Endodermal cell (in vitro differentiated cells): ENCODE results near the gene AQR. TPM values are rescaled to one million over a fixed set of nuclear protein-coding genes. Genes with fewer than 3 reads are reported as not detected.

Experiments
- DNase-seq: peaks from one replicate; pipeline ENCODE4 v3.0.0-alpha.2; 2017
- H3K27ac ChIP-seq: 2 replicates; pipeline ENCODE4 v1.5.1; 2013; ENCODE audit warnings: mild to moderate bottlenecking, low read depth, low read length, moderate library complexity
- H3K27me3 ChIP-seq: 2 replicates; pipeline ENCODE4 v1.6.1; 2013; ENCODE audit warnings: mild to moderate bottlenecking, low read length, moderate library complexity; ENCODE audit not compliant: insufficient read depth, control insufficient read depth, poor library complexity, severe bottlenecking
- H3K36me3 ChIP-seq: 2 replicates; pipeline ENCODE4 v1.7.0; 2013; ENCODE audit warnings: mild to moderate bottlenecking, low read length, moderate library complexity; ENCODE audit not compliant: control insufficient read depth, insufficient read depth
- H3K4me1 ChIP-seq: one replicate; pipeline ENCODE4 v1.7.0; 2013; ENCODE audit warnings: low read length; ENCODE audit not compliant: control insufficient read depth, insufficient read depth
- H3K4me3 ChIP-seq: 2 replicates; pipeline ENCODE4 v1.5.1; 2013; ENCODE audit warnings: mild to moderate bottlenecking, low read length, moderate library complexity
- H3K9ac ChIP-seq: 2 replicates; pipeline ENCODE4 v1.6.1; 2013; ENCODE audit warnings: mild to moderate bottlenecking, low read length, moderate library complexity; ENCODE audit not compliant: poor library complexity, severe bottlenecking; ENCODE audit errors: extremely low read depth
- H3K9me3 ChIP-seq: 2 replicates; pipeline ENCODE4 v1.6.1; 2013; ENCODE audit warnings: mild to moderate bottlenecking, low read length, moderate library complexity; ENCODE audit not compliant: control insufficient read depth
- H3K27ac Mint-ChIP-seq: 2 replicates; pipeline ENCODE4 v1.8.0; 2020; ENCODE audit warnings: mixed read lengths
- H3K27me3 Mint-ChIP-seq: 2 replicates; pipeline ENCODE4 v1.8.0; 2021; ENCODE audit warnings: mild to moderate bottlenecking, mixed read lengths; ENCODE audit not compliant: insufficient read depth
- H3K36me3 Mint-ChIP-seq: 2 replicates; pipeline ENCODE4 v1.8.0; 2020; ENCODE audit warnings: low read depth, mixed read lengths
- H3K4me1 Mint-ChIP-seq: 2 replicates; pipeline ENCODE4 v1.8.0; 2020; ENCODE audit warnings: mixed read lengths
- H3K4me3 Mint-ChIP-seq: 2 replicates; pipeline ENCODE4 v1.8.0; 2020; ENCODE audit warnings: mild to moderate bottlenecking, moderate library complexity, mixed read lengths
- H3K9me3 Mint-ChIP-seq: 2 replicates; pipeline ENCODE4 v1.8.0; 2020; ENCODE audit warnings: mild to moderate bottlenecking, mixed read lengths
- WGBS, 2 experiments: methylation state at CpG; one replicate each; pipeline versions ENCODE4 v1.1.5 to v1.1.7; 2013; ENCODE audit warnings: missing lambda C conversion rate in 2 of 2, mixed read lengths in 1 of 2; ENCODE audit not compliant: insufficient coverage in 1 of 2, insufficient read length in 1 of 2; 5-methylcytosine and 5-hydroxymethylcytosine counted together
- total RNA-seq, 2 donors: library from RNA; stranded (reverse); fragmentation: NEBNext Ultra II Directional in 1 of 2; extraction: Animal tissue kit (Norgen Biotek cat#: 25700) in 1 of 2; gene quantifications; 2 replicates in 1 of 2; 3 replicates in 1 of 2; pipeline ENCODE4 v1.2.1, GENCODE V29; 2021
- TF ChIP-seq, protein P1 (sequence below): fragments of 200-600 bp; sonication (generic); conservative IDR thresholded peaks from 2 replicates; pipeline ENCODE4 v1.5.0; 2021; ENCODE audit warnings: antibody characterized with exemption, mild to moderate bottlenecking

Gene AQR
- total RNA-seq, 2 donors from 2014 or later: 48.8 to 49.6 TPM

DNA sequence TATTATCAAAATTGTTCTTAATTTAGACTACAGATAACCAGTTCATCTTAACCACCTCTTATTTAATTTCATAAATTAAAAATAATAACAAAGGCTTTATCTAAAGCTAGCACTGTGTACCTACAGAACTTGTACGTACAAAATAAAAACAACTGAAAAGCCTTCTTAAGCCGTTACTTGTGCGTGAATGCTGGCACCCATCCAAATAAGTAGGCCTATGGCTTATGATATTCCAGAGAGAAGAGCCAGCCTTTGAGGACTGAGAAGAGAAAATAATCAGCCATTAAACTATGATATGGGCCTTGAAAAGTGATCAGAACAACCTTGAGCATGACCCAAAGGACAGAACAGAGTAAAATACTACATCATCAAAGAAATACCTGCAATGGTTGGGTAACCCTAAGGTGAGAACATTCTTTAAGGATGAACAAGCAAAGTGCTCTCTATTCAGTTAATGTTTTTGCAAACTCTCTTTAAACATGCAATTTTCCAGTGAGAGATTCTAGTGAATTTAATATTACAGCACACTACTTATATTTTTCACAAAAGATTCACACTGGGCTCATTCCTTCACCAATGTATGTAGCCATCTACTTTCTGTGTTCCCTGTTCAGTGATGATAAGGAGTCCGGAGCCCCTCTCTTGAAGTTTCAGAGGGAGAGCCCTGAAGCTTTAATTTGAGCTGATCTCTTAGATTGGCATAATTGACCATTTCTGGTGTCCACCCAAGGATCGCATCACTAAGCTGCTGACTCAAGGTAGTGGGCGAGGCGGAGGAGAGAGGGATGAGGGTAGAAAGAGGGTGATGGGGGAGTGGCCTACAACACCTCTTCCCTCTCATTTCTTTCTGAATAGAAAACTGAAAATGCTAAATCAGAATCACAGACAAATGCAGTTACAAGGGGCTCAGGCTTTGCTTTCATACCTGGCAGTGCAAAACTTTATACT is 166.5 kb downstream of the AQR start:
- Histone ChIP-seq H3K27me3 (no peaks in the 10 kb centered on the region), H3K4me3 (no peak overlapping the region), H3K4me1 (peaks cover 5% of the 10 kb centered on the region), H3K36me3 (no peaks in the 10 kb centered on the region), H3K27ac (no peak overlapping the region), H3K9me3 (peaks cover 5% of the 10 kb centered on the region), H3K9ac (no peak overlapping the region)
- H3K36me3 Mint-ChIP-seq: no peaks in the 10 kb centered on the region
- DNase-seq: no peak
- H3K4me3 Mint-ChIP-seq: no peak overlapping the region
- TF ChIP-seq, protein P1, sequence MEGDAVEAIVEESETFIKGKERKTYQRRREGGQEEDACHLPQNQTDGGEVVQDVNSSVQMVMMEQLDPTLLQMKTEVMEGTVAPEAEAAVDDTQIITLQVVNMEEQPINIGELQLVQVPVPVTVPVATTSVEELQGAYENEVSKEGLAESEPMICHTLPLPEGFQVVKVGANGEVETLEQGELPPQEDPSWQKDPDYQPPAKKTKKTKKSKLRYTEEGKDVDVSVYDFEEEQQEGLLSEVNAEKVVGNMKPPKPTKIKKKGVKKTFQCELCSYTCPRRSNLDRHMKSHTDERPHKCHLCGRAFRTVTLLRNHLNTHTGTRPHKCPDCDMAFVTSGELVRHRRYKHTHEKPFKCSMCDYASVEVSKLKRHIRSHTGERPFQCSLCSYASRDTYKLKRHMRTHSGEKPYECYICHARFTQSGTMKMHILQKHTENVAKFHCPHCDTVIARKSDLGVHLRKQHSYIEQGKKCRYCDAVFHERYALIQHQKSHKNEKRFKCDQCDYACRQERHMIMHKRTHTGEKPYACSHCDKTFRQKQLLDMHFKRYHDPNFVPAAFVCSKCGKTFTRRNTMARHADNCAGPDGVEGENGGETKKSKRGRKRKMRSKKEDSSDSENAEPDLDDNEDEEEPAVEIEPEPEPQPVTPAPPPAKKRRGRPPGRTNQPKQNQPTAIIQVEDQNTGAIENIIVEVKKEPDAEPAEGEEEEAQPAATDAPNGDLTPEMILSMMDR: no peak
- H3K9me3 Mint-ChIP-seq: peaks cover 15% of the 10 kb centered on the region
- H3K27me3 Mint-ChIP-seq: no peaks in the 10 kb centered on the region
- H3K4me1 Mint-ChIP-seq: peaks cover 10% of the 10 kb centered on the region
- no peak overlapping the region for H3K27ac Mint-ChIP-seq
- 90 to 100% methylated on average over 5 to 6 of the region's 7 CpGs for WGBS, 2 experiments

DNA sequence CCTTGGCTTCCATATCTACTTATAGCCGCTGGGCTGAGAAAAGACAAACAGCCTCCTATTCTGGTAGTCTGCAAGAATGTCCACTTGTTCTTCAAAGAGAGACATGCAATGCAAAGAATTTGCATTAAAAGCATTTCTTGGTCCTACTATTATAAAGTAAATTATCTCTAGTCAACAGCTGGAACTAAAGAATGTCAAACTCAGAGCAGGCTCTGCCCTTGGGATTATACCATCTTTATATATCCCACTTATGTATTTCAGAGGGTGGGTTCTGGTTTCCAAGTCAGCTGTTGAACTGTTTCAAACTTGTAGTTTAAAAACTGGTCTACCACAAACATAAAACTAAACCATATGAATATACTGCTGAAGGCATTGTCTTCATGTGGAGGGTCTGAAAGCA is 167.2 kb downstream of the AQR start:
- 86 to 100% methylated on average over 1 of the region's 1 CpG for WGBS, 2 experiments

More for the DNA sequence above, 167.2 kb downstream of the AQR start:
- Histone ChIP-seq H3K27ac (no peak overlapping the region), H3K27me3 (peaks cover 7% of the 10 kb centered on the region), H3K4me3 (no peak overlapping the region), H3K9me3 (peaks cover 2% of the 10 kb centered on the region), H3K36me3 (no peaks in the 10 kb centered on the region), H3K9ac (no peak overlapping the region), H3K4me1 (peaks cover 5% of the 10 kb centered on the region)
- no peak overlapping the region for H3K4me3 Mint-ChIP-seq
- TF ChIP-seq, protein P1: no peak
- H3K4me1 Mint-ChIP-seq: peaks cover 10% of the 10 kb centered on the region
- no peak for DNase-seq
- no peak overlapping the region for H3K27ac Mint-ChIP-seq
- peaks cover 2% of the 10 kb centered on the region for H3K27me3 Mint-ChIP-seq
- H3K9me3 Mint-ChIP-seq: peaks cover 10% of the 10 kb centered on the region
- H3K36me3 Mint-ChIP-seq: no peaks in the 10 kb centered on the region

Other genes starting within 250 kb of the AQR start
- not detected for gene GJD2, start 214.7 kb downstream of the AQR start, total RNA-seq
- gene ACTC1, start 174.2 kb downstream of the AQR start, total RNA-seq: 10 to 100 TPM; 42.5 to 58.2 TPM
- gene ZNF770, start 18.5 kb upstream of the AQR start, total RNA-seq: 10 to 100 TPM; 52.3 to 86.1 TPM
- 10 to 100 TPM in 1 of 2 donors, 1 to 10 TPM in 1; 1.5 to 47.2 TPM for gene NANOGP8, start 115.6 kb upstream of the AQR start, total RNA-seq